ENCODE results near the gene EPAS1. TPM values are rescaled to one million over a fixed set of nuclear protein-coding genes. Genes with fewer than 3 reads are reported as not detected.

Gene EPAS1
- total and polyA plus RNA-seq, 2 of the 8 experiments (the other 6 are each of a cell fraction or from before 2014, with no cell fraction given) = 2.0 to 4.9 TPM

GRCh38 chr2:46266134-46266533 is 31.1 kb upstream of the EPAS1 start:
- Histone ChIP-seq H4K8ac (ENCODE audit: extremely low read depth, insufficient read depth, low read length) (no peak overlapping the region), H4K20me1 (replicated peaks in 1 of 2; ENCODE audit: control insufficient read depth in 1 of 2, insufficient read depth in 2 of 2, low read length in 2 of 2) (peaks cover 0 to 1% of the 10 kb centered on the region in 2 experiments), H3K18ac (ENCODE audit: extremely low read depth, low read length) (no peak overlapping the region), H3K4me2 (ENCODE audit: insufficient read depth in 1 of 2, low read depth in 2 of 2, low read length in 2 of 2) (no peak overlapping the region), H4K5ac (ENCODE audit: insufficient read length, low read depth, low read length) (no peak overlapping the region), H2AFZ (ENCODE audit: low read length) (no peak overlapping the region), H2BK120ac (replicated peaks; ENCODE audit: low read depth, low read length) (no peak overlapping the region), H3K4ac (replicated peaks; ENCODE audit: insufficient read length, low read depth, low read length) (no peak overlapping the region), H4K91ac (replicated peaks; ENCODE audit: insufficient read length, low read length) (no peak overlapping the region), H3K79me1 (ENCODE audit: low read depth, low read length) (no peaks in the 10 kb centered on the region), H3K79me2 (ENCODE audit: control insufficient read depth in 1 of 2, insufficient read depth in 2 of 2, low read length in 2 of 2) (no peaks in the 10 kb centered on the region), H3K27ac (ENCODE audit: low read depth, low read length) (no peak overlapping the region), H2BK15ac (ENCODE audit: low read length) (no peak overlapping the region), H3K56ac (replicated peaks; ENCODE audit: insufficient read length, low read depth, low read length) (no peak overlapping the region), H3K14ac (ENCODE audit: insufficient read length) (no peak overlapping the region), H3K36me3 (ENCODE audit: control insufficient read depth in 2 of 4, insufficient read depth in 4 of 4, low read length in 3 of 4) (no peaks in the 10 kb centered on the region), H3K9ac (replicated peaks in 1 of 4; ENCODE audit: extremely low read depth in 1 of 4, low read depth in 3 of 4, low read length in 3 of 4) (no peak overlapping the region), H2BK20ac (ENCODE audit: low read length) (no peak overlapping the region), H3K9me3 (ENCODE audit: insufficient read depth in 2 of 2, low read depth in 1 of 2, low read length in 1 of 2) (no peaks in the 10 kb centered on the region), H3K4me1 (replicated peaks in 1 of 4; ENCODE audit: control insufficient read depth in 3 of 4, insufficient read depth in 4 of 4, low read length in 3 of 4) (peaks cover 0 to 3% (median 0%) of the 10 kb centered on the region in 4 experiments; a peak in 2 of 7 replicates), H3K27me3 (replicated peaks in 1 of 4; ENCODE audit: control insufficient read depth in 3 of 4, extremely low read depth in 1 of 4, insufficient read depth in 3 of 4, low read length in 3 of 4) (no peaks in the 10 kb centered on the region; a peak in 1 of 7 replicates), H2BK5ac (ENCODE audit: low read depth, low read length) (no peak overlapping the region), H2AK5ac (ENCODE audit: low read depth, low read length) (no peak overlapping the region), H3K4me3 (ENCODE audit: extremely low read depth in 1 of 4, insufficient read depth in 2 of 4, low read depth in 3 of 4, low read length in 4 of 4) (no peak overlapping the region), H3K23ac (ENCODE audit: insufficient read length) (no peak overlapping the region), H3K23me2 (ENCODE audit: low read depth, low read length) (no peaks in the 10 kb centered on the region; the same call in 1 of the 2 replicates), H2BK12ac (ENCODE audit: low read depth, low read length) (no peak overlapping the region)
- no peak for TF ChIP-seq CTCF (IDR thresholded peaks at IDR 0.05; ENCODE audit: control extremely low read depth in 1 of 3, insufficient read depth in 1 of 3, low read depth in 1 of 3, low read length in 3 of 3)
- TF ChIP-seq RXRA (IDR thresholded peaks at IDR 0.05; ENCODE audit: insufficient read depth, low read depth, low read length) = no peak
- ChIA-PET POLR2A (ENCODE audit: partially characterized antibody) (no interaction called here), CTCF (ENCODE audit: partially characterized antibody) (no interaction called here)
- no peak for DNase-seq (ENCODE audit: low read depth in 1 of 2, low spot score in 2 of 2)
- 83% methylated on average over 5 of the region's 5 CpGs; no CpG with 5 or more reads in 1 of the 2 experiments for WGBS, 2 experiments (ENCODE audit: extremely low coverage in 1 of 2, insufficient coverage in 1 of 2, insufficient read length in 1 of 2, insufficient replicate concordance in 2 of 2, low coverage in 1 of 2, low lambda C conversion rate in 2 of 2, missing lambda C conversion rate in 1 of 2)
- no peak for FAIRE-seq
